K562 (cell line): ENCODE results near the gene ACY1. TPM values are rescaled to one million over a fixed set of nuclear protein-coding genes. Genes with fewer than 3 reads are reported as not detected.
A peak's percentile ranks its signal among the peaks of the same experiment; 100 is the strongest.

Experiments used
- ASH1L ChIP-seq: fragments of 450-650 bp; IDR thresholded peaks from 2 replicates; pipeline ENCODE4 v1.6.1; 2018; ENCODE audit warnings: borderline replicate concordance, mild to moderate bottlenecking, low read depth; ENCODE audit not compliant: partially characterized antibody
- ATF3 ChIP-seq, 2 experiments: fragments of 450-650 bp in 1 of 2; sonication (generic) in 1 of 2; formaldehyde crosslinking in 1 of 2; IDR thresholded peaks in 1 of 2; conservative IDR thresholded peaks in 1 of 2; 2 replicates each; pipeline versions ENCODE4 v1.6.1 to v1.8.1; 2016 to 2023; ENCODE audit warnings: mild to moderate bottlenecking in 2 of 2, moderate library complexity in 2 of 2, inconsistent platforms in 1 of 2, missing genetic modification reagents in 1 of 2
- BRF2 ChIP-seq: IDR thresholded peaks from 3 replicates; pipeline ENCODE4 v1.6.1; 2011; ENCODE audit warnings: borderline replicate concordance, mild to moderate bottlenecking; ENCODE audit not compliant: insufficient read length, insufficient read depth
- ELF4 ChIP-seq: fragments of 450-650 bp; formaldehyde crosslinking; IDR thresholded peaks from 2 replicates; pipeline ENCODE4 v1.4.0; 2022; ENCODE audit warnings: missing genetic modification characterization
- FOSL1 ChIP-seq: fragments of 200-800 bp; sonication (Bioruptor generic); conservative IDR thresholded peaks from 2 replicates; pipeline ENCODE4 v1.6.1; 2016; ENCODE audit warnings: missing genetic modification characterization, missing compliant biosample characterization
- FOXK2 ChIP-seq, 2 experiments: fragments of 450-650 bp; IDR thresholded peaks in 1 of 2; conservative IDR thresholded peaks in 1 of 2; 2 replicates each; pipeline ENCODE4 v1.6.1; 2016; ENCODE audit warnings: low read depth in 2 of 2, mild to moderate bottlenecking in 1 of 2
- FUS ChIP-seq: fragments of 200-400 bp; formaldehyde crosslinking; optimal IDR thresholded peaks from 2 replicates; pipeline ENCODE3; 2017; ENCODE audit warnings: low read depth, low read length
- MCM7 ChIP-seq, 2 experiments: fragments of 450-650 bp; IDR thresholded peaks; 2 replicates each; pipeline ENCODE4 v1.6.1; 2016 to 2018
- MNT ChIP-seq, 2 experiments: fragments of 450-650 bp; conservative IDR thresholded peaks; 2 replicates each; pipeline ENCODE4 v1.6.1; 2017; ENCODE audit warnings: mild to moderate bottlenecking in 2 of 2, moderate library complexity in 2 of 2
- NKRF ChIP-seq: fragments of 450-650 bp; IDR thresholded peaks from 2 replicates; pipeline ENCODE4 v1.6.1; 2016; ENCODE audit warnings: borderline replicate concordance
- PCBP1 ChIP-seq: fragments of 200-400 bp; formaldehyde crosslinking; IDR thresholded peaks from 2 replicates; pipeline ENCODE4 v1.6.1; 2018; ENCODE audit warnings: mild to moderate bottlenecking, low read depth, low read length; ENCODE audit not compliant: poor library complexity, severe bottlenecking
- PHF20 ChIP-seq: fragments of 450-650 bp; IDR thresholded peaks from 2 replicates; pipeline ENCODE4 v1.6.1; 2018; ENCODE audit not compliant: partially characterized antibody
- SLC30A9 ChIP-seq: fragments of 250-450 bp; sonication (Bioruptor Pico); IDR thresholded peaks from 2 replicates; pipeline ENCODE4 v1.8.0; 2022; ENCODE audit warnings: mild to moderate bottlenecking, moderate library complexity
- TAF15 ChIP-seq: fragments of 200-400 bp; formaldehyde crosslinking; IDR thresholded peaks from 2 replicates; pipeline ENCODE4 v1.6.1; 2017; ENCODE audit warnings: mild to moderate bottlenecking, low read depth, low read length, moderate library complexity
- ZKSCAN1 ChIP-seq: fragments of 150-350 bp; IDR thresholded peaks from 2 replicates; pipeline ENCODE4 v1.6.1; 2016; ENCODE audit warnings: low read depth, low read length
- ZNF785 ChIP-seq: fragments of 250-450 bp; sonication (Bioruptor Pico); IDR thresholded peaks from 2 replicates; pipeline ENCODE4 v1.4.0; 2020; ENCODE audit warnings: mild to moderate bottlenecking
- polyA plus RNA-seq, 8 experiments: library from polyadenylated mRNA; depleted of rRNA in 4 of 8; stranded (reverse) in 5 of 8; unstranded in 3 of 8; fragments of >200 nt; fragmentation: Nextera tagmentation in 2 of 8; fragmentation: Illumina TruSeq in 1 of 8; extraction: Ambion mirVana in 2 of 8; extraction: Trizol in 1 of 8; gene quantifications; 2 replicates each; pipeline versions ENCODE4 v1.2.1 to v1.2.3, GENCODE V29; 2011 to 2014; ENCODE audit warnings: inconsistent platforms in 1 of 8, missing spikeins in 1 of 8
- total RNA-seq, 7 experiments: library from RNA; depleted of rRNA in 6 of 7; stranded (reverse); fragments of >200 nt in 6 of 7; fragmentation: Illumina TruSeq in 2 of 7; extraction: Trizol in 2 of 7; gene quantifications; 2 replicates each; pipeline versions ENCODE4 v1.2.1 to v1.2.3, GENCODE V29; 2011 to 2021; ENCODE audit warnings: low replicate concordance in 1 of 7

ACY1 gene
- total and polyA plus RNA-seq, 9 of the 15 experiments (the other 6 are each of a cell fraction or from before 2014, with no cell fraction given) = 70.7 to 195 (median 123) TPM

- peak; percentile 82 to 93 for TF ChIP-seq FOXK2 (conservative IDR thresholded peaks at IDR 0.05 in 1 of 2, IDR thresholded peaks at IDR 0.05 in 1 of 2; ENCODE audit: low read depth in 2 of 2)
- no peak for TF ChIP-seq SLC30A9 (CRISPR knock-in tag)
- TF ChIP-seq ASH1L = no peak
- no peak for TF ChIP-seq ELF4
- TF ChIP-seq PCBP1 = no peak
- 0 out of 2 replicates have a peak, but pooled peaks have one; percentile 36 for TF ChIP-seq ZKSCAN1
- TF ChIP-seq BRF2 = no peak
- no peak for TF ChIP-seq MCM7 (IDR thresholded peaks at IDR 0.05)
- peak; percentile 98 for TF ChIP-seq PHF20
- no peak for TF ChIP-seq FOSL1 (tag)
- no peak for TF ChIP-seq FUS
- TF ChIP-seq ZNF785 (CRISPR knock-in tag) = no peak
- TF ChIP-seq NKRF = peak; percentile 74; the same call in 1 of the 2 replicates
- no peak for TF ChIP-seq ATF3 (IDR thresholded peaks at IDR 0.05)
- 0 out of 2 replicates have a peak, but pooled peaks have one; percentile 60 for TF ChIP-seq ATF3 (CRISPR knock-in tag; conservative IDR thresholded peaks at IDR 0.05)
- TF ChIP-seq MNT (conservative IDR thresholded peaks at IDR 0.05) = peak in 1 of 2 experiments; percentile 70; a peak in 2 of 4 replicates
- no peak for TF ChIP-seq TAF15
Measured at GRCh38 chr3:51995346-51996163, 12.2 kb downstream of the ACY1 start, which contains the start of gene RPL29 (continued).
